GM21526 (cell line): ENCODE measurements around the gene HTR7.

ENCODE experiments used
- ATAC-seq: cut with Tn5 transposase; IDR thresholded peaks from one replicate; pipeline ENCODE4 v1.9.1; 2021; ENCODE audit warnings: moderate library complexity; ENCODE audit not compliant: unreplicated experiment, low FRiP score

Gene HTR7

GRCh38 chr10:90745565-90745964 lies 112.3 kb downstream of the HTR7 start:
- no peak for ATAC-seq

- ATAC-seq: no peak
These were observed 114.5 kb downstream of the HTR7 start for GRCh38 chr10:90743291-90743690.

GRCh38 chr10:90741926-90742565 lies 115.8 kb downstream of the HTR7 start:
- no peak for ATAC-seq

- no peak for ATAC-seq
These were observed 117.6 kb downstream of the HTR7 start for GRCh38 chr10:90740265-90740664.

GRCh38 chr10:90738885-90739284 lies 119.0 kb downstream of the HTR7 start:
- no peak for ATAC-seq

GRCh38 chr10:90734415-90734814 lies 123.4 kb downstream of the HTR7 start:
- no peak for ATAC-seq

- no peak for ATAC-seq
These were observed 125.3 kb downstream of the HTR7 start for GRCh38 chr10:90732581-90732980.

- no peak for ATAC-seq
These were observed 134.3 kb downstream of the HTR7 start for GRCh38 chr10:90723416-90724068.

- ATAC-seq: no peak
These were observed 135.0 kb downstream of the HTR7 start for GRCh38 chr10:90722832-90723231.

GRCh38 chr10:90718182-90718581 lies 139.7 kb downstream of the HTR7 start:
- no peak for ATAC-seq

- ATAC-seq: no peak
These were observed 145.3 kb downstream of the HTR7 start for GRCh38 chr10:90712529-90712928.

- no peak for ATAC-seq
These were observed 148.1 kb downstream of the HTR7 start for GRCh38 chr10:90709727-90710126.

GRCh38 chr10:90707657-90708056 lies 150.2 kb downstream of the HTR7 start:
- no peak for ATAC-seq

GRCh38 chr10:90701428-90701827 lies 156.4 kb downstream of the HTR7 start:
- no peak for ATAC-seq

- ATAC-seq: no peak
These were observed 161.7 kb downstream of the HTR7 start for GRCh38 chr10:90695915-90696676.
